Left ventricle myocardium inferior (tissue), 1 donor: ENCODE measurements around the gene STX17. TPM values are rescaled to one million over a fixed set of nuclear protein-coding genes. Genes with fewer than 3 reads are reported as not detected.

Source experiments
- DNase-seq: peaks from one replicate; pipeline ENCODE4 v3.0.0-alpha.2; 2020
- H3K27ac ChIP-seq: fragments of 200-600 bp; replicated peaks from 2 replicates; pipeline ENCODE4 v1.8.0; 2021
- H3K27me3 ChIP-seq: fragments of 200-600 bp; 2 replicates; pipeline ENCODE4 v1.8.0; 2021; ENCODE audit warnings: low read depth
- H3K36me3 ChIP-seq: fragments of 200-600 bp; 2 replicates; pipeline ENCODE4 v1.8.0; 2021
- H3K4me1 ChIP-seq: fragments of 200-600 bp; 2 replicates; pipeline ENCODE4 v1.8.0; 2021
- H3K4me3 ChIP-seq: fragments of 200-600 bp; 2 replicates; pipeline ENCODE4 v1.8.0; 2021; ENCODE audit warnings: mild to moderate bottlenecking, moderate library complexity
- H3K9me3 ChIP-seq: fragments of 200-600 bp; replicated peaks from 2 replicates; pipeline ENCODE4 v1.8.0; 2021
- intact Hi-C: fragments of 100-400 bp; cut with micrococcal nuclease; formaldehyde crosslinking; loops from one replicate; pipeline ENCODE4 v1.11.0; 2022
- total RNA-seq: library from RNA; stranded (reverse); fragmentation: NEBNext Ultra II Directional; extraction: Animal tissue kit (Norgen Biotek cat#: 25700); gene quantifications from one replicate; pipeline ENCODE4 v1.2.1, GENCODE V29; 2021
- TF ChIP-seq, protein P1 (sequence below): fragments of 200-600 bp; IDR thresholded peaks from 2 replicates; pipeline ENCODE4 v1.8.0; 2021; ENCODE audit warnings: antibody characterized with exemption, mild to moderate bottlenecking, borderline replicate concordance
- donor health status: DM: no; HTN: yes; CAD: no; lungs with severe emphysema.

STX17 gene
- total RNA-seq, 1 donor from 2014 or later: 23.7 TPM

DNA sequence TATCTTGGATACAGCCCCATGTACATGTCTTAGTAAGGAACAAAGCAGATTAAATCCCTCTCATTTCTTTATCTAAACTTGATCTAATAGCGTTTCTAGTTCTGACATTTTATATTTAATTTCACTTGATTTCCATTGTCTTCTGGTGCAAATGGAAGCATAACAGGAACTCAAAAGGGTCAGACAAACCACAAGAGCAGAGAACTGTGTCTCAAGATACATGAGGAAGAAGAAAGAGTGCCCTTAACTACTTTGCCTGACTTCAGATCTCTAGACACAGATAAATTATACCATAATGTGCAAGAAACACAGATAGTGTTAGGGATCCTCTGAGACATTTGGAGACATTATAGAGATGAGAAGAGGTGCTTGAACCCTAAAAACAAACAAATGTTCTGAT lies 20.7 kb upstream of the STX17 start:
- intact Hi-C loops: no loop called here
- no peaks in the 10 kb centered on the region for H3K9me3 ChIP-seq
- H3K27me3 ChIP-seq: no peaks in the 10 kb centered on the region
- H3K4me1 ChIP-seq: no peaks in the 10 kb centered on the region
- no peak overlapping the region for H3K27ac ChIP-seq
- DNase-seq: no peak
- TF ChIP-seq, protein P1, sequence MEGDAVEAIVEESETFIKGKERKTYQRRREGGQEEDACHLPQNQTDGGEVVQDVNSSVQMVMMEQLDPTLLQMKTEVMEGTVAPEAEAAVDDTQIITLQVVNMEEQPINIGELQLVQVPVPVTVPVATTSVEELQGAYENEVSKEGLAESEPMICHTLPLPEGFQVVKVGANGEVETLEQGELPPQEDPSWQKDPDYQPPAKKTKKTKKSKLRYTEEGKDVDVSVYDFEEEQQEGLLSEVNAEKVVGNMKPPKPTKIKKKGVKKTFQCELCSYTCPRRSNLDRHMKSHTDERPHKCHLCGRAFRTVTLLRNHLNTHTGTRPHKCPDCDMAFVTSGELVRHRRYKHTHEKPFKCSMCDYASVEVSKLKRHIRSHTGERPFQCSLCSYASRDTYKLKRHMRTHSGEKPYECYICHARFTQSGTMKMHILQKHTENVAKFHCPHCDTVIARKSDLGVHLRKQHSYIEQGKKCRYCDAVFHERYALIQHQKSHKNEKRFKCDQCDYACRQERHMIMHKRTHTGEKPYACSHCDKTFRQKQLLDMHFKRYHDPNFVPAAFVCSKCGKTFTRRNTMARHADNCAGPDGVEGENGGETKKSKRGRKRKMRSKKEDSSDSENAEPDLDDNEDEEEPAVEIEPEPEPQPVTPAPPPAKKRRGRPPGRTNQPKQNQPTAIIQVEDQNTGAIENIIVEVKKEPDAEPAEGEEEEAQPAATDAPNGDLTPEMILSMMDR: no peak
- H3K4me3 ChIP-seq: no peak overlapping the region
- H3K36me3 ChIP-seq: no peaks in the 10 kb centered on the region

DNA sequence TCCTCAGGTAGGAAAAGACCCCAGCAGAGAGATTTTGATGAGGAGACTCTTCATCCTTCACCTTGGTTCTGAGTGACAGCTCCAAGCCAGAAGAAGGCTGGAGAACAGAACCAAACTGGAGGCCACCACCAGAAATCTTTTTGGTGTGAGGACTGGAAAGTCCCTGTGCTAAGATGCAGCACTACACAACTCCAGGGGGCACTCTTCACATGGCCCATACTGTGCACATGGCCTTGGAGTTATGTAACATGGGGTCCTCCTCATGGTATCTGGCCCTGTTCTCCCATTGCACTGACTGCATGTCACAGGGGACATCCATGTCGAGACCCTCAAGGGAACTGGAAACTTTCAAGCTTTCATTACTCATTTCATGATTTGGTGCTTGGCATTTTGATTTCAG lies 17.3 kb upstream of the STX17 start:
- Histone ChIP-seq H3K36me3 (no peaks in the 10 kb centered on the region), H3K4me1 (no peaks in the 10 kb centered on the region), H3K27me3 (no peaks in the 10 kb centered on the region), H3K4me3 (no peak overlapping the region), H3K9me3 (no peaks in the 10 kb centered on the region), H3K27ac (no peak overlapping the region)
- intact Hi-C loops: no loop called here
- DNase-seq: no peak
- TF ChIP-seq, protein P1: no peak

DNA sequence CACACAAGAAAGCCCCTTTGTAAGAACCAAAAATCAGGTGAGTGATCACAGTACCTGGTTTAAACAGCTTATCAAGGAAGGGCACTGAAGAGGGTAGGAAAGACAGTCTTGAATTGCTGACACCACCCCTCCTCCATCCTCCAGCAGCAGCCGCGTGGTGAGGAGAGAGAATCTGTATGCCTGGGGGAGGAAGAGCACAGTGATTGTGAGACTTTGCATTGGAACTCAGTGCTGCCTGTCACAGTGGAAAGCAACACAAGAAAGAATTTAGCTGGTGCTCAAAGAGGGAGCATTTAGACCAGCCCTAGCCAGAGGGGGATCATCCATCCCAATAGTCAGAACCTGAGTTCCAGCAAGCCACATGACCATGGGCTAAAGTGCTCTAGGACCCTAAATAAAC lies 11.6 kb upstream of the STX17 start:
- H3K9me3 ChIP-seq: no peaks in the 10 kb centered on the region
- TF ChIP-seq, protein P1: no peak
- no peak overlapping the region for H3K27ac ChIP-seq
- H3K4me1 ChIP-seq: no peaks in the 10 kb centered on the region
- intact Hi-C loops: no loop called here
- H3K27me3 ChIP-seq: peaks cover 11% of the 10 kb centered on the region
- no peak overlapping the region for H3K4me3 ChIP-seq
- DNase-seq: no peak
- no peaks in the 10 kb centered on the region for H3K36me3 ChIP-seq

DNA sequence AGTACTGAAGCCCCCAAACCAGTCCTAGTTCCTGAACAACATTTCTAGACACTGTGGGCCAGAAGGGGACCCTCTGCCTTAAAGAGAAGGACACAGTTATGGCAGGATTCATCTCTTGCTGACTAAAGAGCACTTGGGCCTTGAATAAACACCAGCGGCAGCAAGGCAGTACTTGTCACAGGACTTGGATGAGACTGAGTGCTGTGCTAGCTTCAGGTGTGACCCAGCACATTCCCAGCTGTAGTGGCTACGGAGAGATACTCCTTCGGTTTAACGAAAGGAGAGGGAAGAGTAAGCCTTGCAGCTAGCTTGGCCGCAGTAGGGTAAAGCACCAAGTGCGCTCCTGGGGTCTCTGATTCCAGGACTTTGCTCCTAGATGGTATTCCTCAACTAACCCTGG lies 10.9 kb upstream of the STX17 start:
- TF ChIP-seq, protein P1: no peak
- DNase-seq: no peak
- intact Hi-C loops: no loop called here

DNA sequence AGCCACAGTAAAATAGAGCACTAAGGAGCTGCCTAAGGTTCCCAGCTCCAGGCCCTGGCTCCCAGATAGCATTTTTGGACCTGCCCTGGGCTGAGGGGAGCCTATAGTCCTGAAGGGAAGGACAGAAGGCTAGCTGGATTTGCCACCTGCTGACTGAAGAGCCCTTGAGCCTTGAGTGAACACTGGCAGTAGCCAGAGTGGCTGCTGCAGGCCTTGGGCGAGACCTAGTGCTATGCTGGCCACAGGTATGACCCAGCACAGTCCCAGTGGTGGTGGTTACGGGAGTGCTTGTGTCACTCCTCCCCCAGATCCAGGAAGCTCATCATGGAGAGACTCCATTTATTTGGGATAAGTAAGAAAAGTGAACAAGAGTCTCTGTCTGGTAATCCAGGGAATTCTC lies 10.3 kb upstream of the STX17 start:
- no peaks in the 10 kb centered on the region for H3K36me3 ChIP-seq
- H3K4me1 ChIP-seq: no peaks in the 10 kb centered on the region
- no peaks in the 10 kb centered on the region for H3K9me3 ChIP-seq
- no peak overlapping the region for H3K27ac ChIP-seq
- peaks cover 11% of the 10 kb centered on the region for H3K27me3 ChIP-seq
- H3K4me3 ChIP-seq: no peak overlapping the region
- intact Hi-C loops: loop anchor here (2.0 kb wide), 1 partner anchor 51 kb away; no protein-coding TSS in a partner anchor
- DNase-seq: no peak
- TF ChIP-seq, protein P1: no peak

More for the DNA sequence above, 10.9 kb upstream of the STX17 start:
- peaks cover 11% of the 10 kb centered on the region for H3K27me3 ChIP-seq
- H3K4me1 ChIP-seq: no peaks in the 10 kb centered on the region
- no peak overlapping the region for H3K4me3 ChIP-seq
- H3K36me3 ChIP-seq: no peaks in the 10 kb centered on the region
- no peaks in the 10 kb centered on the region for H3K9me3 ChIP-seq
- H3K27ac ChIP-seq: no peak overlapping the region

DNA sequence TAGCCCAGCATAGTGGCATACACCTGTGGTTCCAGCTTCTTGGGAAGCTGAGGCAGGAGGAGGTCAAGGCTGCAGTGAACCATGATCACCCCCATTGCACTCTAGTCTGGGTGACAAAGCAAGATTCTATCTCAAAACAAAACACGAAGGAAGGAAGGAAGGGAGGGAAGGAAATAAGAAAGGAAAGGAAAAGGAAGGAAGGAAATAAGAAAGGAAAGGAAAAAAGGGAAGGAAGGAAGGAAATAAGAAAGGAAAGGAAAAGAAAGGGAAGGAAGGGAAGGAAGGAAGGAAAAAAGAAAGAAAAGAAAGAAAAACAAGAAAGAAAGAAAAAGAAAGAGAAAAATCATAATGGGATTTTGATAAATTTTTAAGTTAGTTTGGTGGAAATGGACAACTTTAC lies 3.1 kb upstream of the STX17 start:
- Histone ChIP-seq H3K9me3 (no peaks in the 10 kb centered on the region), H3K4me1 (peaks cover 26% of the 10 kb centered on the region), H3K27ac (no peak overlapping the region), H3K27me3 (no peaks in the 10 kb centered on the region), H3K4me3 (no peak overlapping the region), H3K36me3 (no peaks in the 10 kb centered on the region)
- TF ChIP-seq, protein P1: no peak
- no peak for DNase-seq
- intact Hi-C loops: no loop called here
